Activated T-helper 2 cell treated with anti-CD3 and anti-CD28 coated beads, Interferon-gamma antibody, Interleukin-2, Interleukin-4, amounts not matched to agents 10 μg/mL and 5 μg/mL and 100 μg/mL, durations not matched to agents 14 hours and 24 hours and 36 hours (primary cell): ENCODE data around the gene FBRSL1. TPM values are rescaled to one million over a fixed set of nuclear protein-coding genes. Genes with fewer than 3 reads are reported as not detected.

Experiments
- DNase-seq: peaks from one replicate; pipeline ENCODE4 v3.0.0; 2021; ENCODE audit warnings: low spot score
- H3K27ac Mint-ChIP-seq: one replicate; pipeline ENCODE4 v1.8.0; 2021; ENCODE audit warnings: mixed read lengths
- H3K27me3 Mint-ChIP-seq: one replicate; pipeline ENCODE4 v1.8.0; 2021; ENCODE audit warnings: low read depth, mixed read lengths
- H3K36me3 Mint-ChIP-seq: one replicate; pipeline ENCODE4 v1.8.0; 2021; ENCODE audit warnings: low read depth, mixed read lengths
- H3K4me1 Mint-ChIP-seq: one replicate; pipeline ENCODE4 v1.8.0; 2021; ENCODE audit warnings: low read depth, mixed read lengths
- H3K4me3 Mint-ChIP-seq: one replicate; pipeline ENCODE4 v1.8.0; 2021; ENCODE audit warnings: low read depth, mild to moderate bottlenecking, moderate library complexity, mixed read lengths
- H3K9me3 Mint-ChIP-seq: one replicate; pipeline ENCODE4 v1.8.0; 2021; ENCODE audit warnings: mixed read lengths
- intact Hi-C: fragments of 100-400 bp; cut with micrococcal nuclease; formaldehyde crosslinking; loops from one replicate; pipeline ENCODE4 v1.15.1; 2023
- total RNA-seq: library from RNA; stranded (reverse); gene quantifications from 2 replicates; pipeline ENCODE4 v1.2.3, GENCODE V29; 2022

The FBRSL1 gene
- total RNA-seq, 1 donor from 2014 or later: 66.0 TPM

GRCh38 chr12:132520421-132521199 lies 30.7 kb downstream of the FBRSL1 start:
- Mint-ChIP-seq H3K4me3 (no peak overlapping the region), H3K36me3 (peaks cover 24% of the 10 kb centered on the region), H3K4me1 (no peaks in the 10 kb centered on the region), H3K27me3 (no peaks in the 10 kb centered on the region), H3K27ac (no peak overlapping the region), H3K9me3 (peaks cover 15% of the 10 kb centered on the region)
- intact Hi-C loops: no loop called here
- DNase-seq: no peak

- H3K27me3 Mint-ChIP-seq: no peaks in the 10 kb centered on the region
- H3K9me3 Mint-ChIP-seq: peaks cover 15% of the 10 kb centered on the region
- no peaks in the 10 kb centered on the region for H3K4me1 Mint-ChIP-seq
- H3K36me3 Mint-ChIP-seq: peaks cover 24% of the 10 kb centered on the region
- DNase-seq: no peak
- no peak overlapping the region for H3K27ac Mint-ChIP-seq
- intact Hi-C loops: no loop called here
- H3K4me3 Mint-ChIP-seq: no peak overlapping the region
Measured at GRCh38 chr12:132521200-132521580, 31.2 kb downstream of the FBRSL1 start.

- Mint-ChIP-seq H3K36me3 (peaks cover 24% of the 10 kb centered on the region), H3K27me3 (no peaks in the 10 kb centered on the region), H3K9me3 (peaks cover 15% of the 10 kb centered on the region), H3K27ac (no peak overlapping the region), H3K4me1 (no peaks in the 10 kb centered on the region), H3K4me3 (no peak overlapping the region)
- no peak for DNase-seq
- intact Hi-C loops: no loop called here
Measured at GRCh38 chr12:132521712-132522292, 31.9 kb downstream of the FBRSL1 start.

GRCh38 chr12:132522592-132523380 lies 32.8 kb downstream of the FBRSL1 start:
- Mint-ChIP-seq H3K27me3 (no peaks in the 10 kb centered on the region), H3K27ac (no peak overlapping the region), H3K4me1 (no peaks in the 10 kb centered on the region), H3K9me3 (peaks cover 15% of the 10 kb centered on the region), H3K36me3 (peaks cover 21% of the 10 kb centered on the region), H3K4me3 (no peak overlapping the region)
- intact Hi-C loops: loop anchor here (1.0 kb wide), 1 partner anchor 107 kb away; no protein-coding TSS in a partner anchor
- DNase-seq: no peak

GRCh38 chr12:132523576-132524331 lies 33.8 kb downstream of the FBRSL1 start:
- Mint-ChIP-seq H3K27ac (no peak overlapping the region), H3K4me1 (no peaks in the 10 kb centered on the region), H3K27me3 (no peaks in the 10 kb centered on the region), H3K9me3 (peaks cover 7% of the 10 kb centered on the region), H3K36me3 (peaks cover 12% of the 10 kb centered on the region), H3K4me3 (no peak overlapping the region)
- DNase-seq: peak; percentile 56
- intact Hi-C loops: loop anchor here (1.0 kb wide), 1 partner anchor 108 kb away; no protein-coding TSS in a partner anchor

GRCh38 chr12:132524405-132524804 lies 34.5 kb downstream of the FBRSL1 start:
- no peak overlapping the region for H3K4me3 Mint-ChIP-seq
- peaks cover 5% of the 10 kb centered on the region for H3K36me3 Mint-ChIP-seq
- DNase-seq: no peak
- no peak overlapping the region for H3K27ac Mint-ChIP-seq
- no peaks in the 10 kb centered on the region for H3K27me3 Mint-ChIP-seq
- intact Hi-C loops: no loop called here
- H3K9me3 Mint-ChIP-seq: peaks cover under 1% of the 10 kb centered on the region
- H3K4me1 Mint-ChIP-seq: no peaks in the 10 kb centered on the region

GRCh38 chr12:132525011-132525832 lies 35.3 kb downstream of the FBRSL1 start:
- no peaks in the 10 kb centered on the region for H3K9me3 Mint-ChIP-seq
- intact Hi-C loops: no loop called here

GRCh38 chr12:132525833-132526455 lies 36.0 kb downstream of the FBRSL1 start:
- intact Hi-C loops: no loop called here
- Mint-ChIP-seq H3K27me3 (no peaks in the 10 kb centered on the region), H3K27ac (no peak overlapping the region), H3K9me3 (no peaks in the 10 kb centered on the region), H3K4me1 (no peaks in the 10 kb centered on the region), H3K36me3 (no peaks in the 10 kb centered on the region), H3K4me3 (no peak overlapping the region)
- DNase-seq: no peak

More at GRCh38 chr12:132525011-132525832, 35.3 kb downstream of the FBRSL1 start:
- no peak for DNase-seq
- peaks cover under 1% of the 10 kb centered on the region for H3K36me3 Mint-ChIP-seq
- H3K4me1 Mint-ChIP-seq: no peaks in the 10 kb centered on the region
- no peak overlapping the region for H3K27ac Mint-ChIP-seq
- H3K27me3 Mint-ChIP-seq: no peaks in the 10 kb centered on the region
- H3K4me3 Mint-ChIP-seq: no peak overlapping the region

GRCh38 chr12:132527186-132527882 lies 37.4 kb downstream of the FBRSL1 start:
- Mint-ChIP-seq H3K36me3 (no peaks in the 10 kb centered on the region), H3K27ac (no peak overlapping the region), H3K9me3 (no peaks in the 10 kb centered on the region), H3K4me1 (no peaks in the 10 kb centered on the region), H3K27me3 (no peaks in the 10 kb centered on the region), H3K4me3 (no peak overlapping the region)
- DNase-seq: no peak
- intact Hi-C loops: no loop called here

- intact Hi-C loops: no loop called here
- H3K9me3 Mint-ChIP-seq: no peaks in the 10 kb centered on the region
- no peaks in the 10 kb centered on the region for H3K36me3 Mint-ChIP-seq
- no peaks in the 10 kb centered on the region for H3K4me1 Mint-ChIP-seq
- no peaks in the 10 kb centered on the region for H3K27me3 Mint-ChIP-seq
- no peak overlapping the region for H3K4me3 Mint-ChIP-seq
- DNase-seq: no peak
- H3K27ac Mint-ChIP-seq: no peak overlapping the region
Measured at GRCh38 chr12:132527883-132528264, 37.9 kb downstream of the FBRSL1 start.

- Mint-ChIP-seq H3K36me3 (peaks cover 3% of the 10 kb centered on the region), H3K4me3 (no peak overlapping the region), H3K4me1 (no peaks in the 10 kb centered on the region), H3K27ac (no peak overlapping the region), H3K9me3 (no peaks in the 10 kb centered on the region), H3K27me3 (no peaks in the 10 kb centered on the region)
- DNase-seq: no peak
- intact Hi-C loops: no loop called here
Measured at GRCh38 chr12:132528564-132529106, 38.7 kb downstream of the FBRSL1 start.
